ENCODE measurements around the gene SYT1. TPM values are rescaled to one million over a fixed set of nuclear protein-coding genes. Genes with fewer than 3 reads are reported as not detected.
"Not testable (repeated sequence)": the region's sequence is repeated elsewhere in the genome, so short reads cannot be mapped to it uniquely, and the experiment has no call there.

The SYT1 gene
- total and polyA plus RNA-seq, 2 of the 8 experiments (the other 6 are each of a cell fraction or from before 2014, with no cell fraction given) = 11.0 to 34.6 TPM

GRCh38 chr12:79045149-79045703 lies 180.7 kb downstream of the SYT1 start:
- H3K9ac ChIP-seq (replicated peaks in 1 of 4; ENCODE audit: extremely low read depth in 1 of 4, low read depth in 3 of 4, low read length in 3 of 4) = peak overlapping the region in 3 of 4 experiments; percentile 34 to 68 (median 58); a peak in 4 of 7 replicates

More at GRCh38 chr12:79045149-79045703, 180.7 kb downstream of the SYT1 start:
- H2BK5ac ChIP-seq (ENCODE audit: low read depth, low read length) = peak overlapping the region; percentile 66; the same call in 1 of the 2 replicates
- H2BK15ac ChIP-seq (ENCODE audit: low read length); H2AFZ ChIP-seq (ENCODE audit: low read length); H4K91ac ChIP-seq (replicated peaks; ENCODE audit: insufficient read length, low read length); H3K56ac ChIP-seq (replicated peaks; ENCODE audit: insufficient read length, low read depth, low read length); H3K79me1 ChIP-seq (ENCODE audit: low read depth, low read length); H3K27me3 ChIP-seq (replicated peaks in 1 of 4; ENCODE audit: control insufficient read depth in 3 of 4, extremely low read depth in 1 of 4, insufficient read depth in 3 of 4, low read length in 3 of 4); H3K27ac ChIP-seq (ENCODE audit: low read depth, low read length); H2BK20ac ChIP-seq (ENCODE audit: low read length); H3K4me1 ChIP-seq (replicated peaks in 1 of 4; ENCODE audit: control insufficient read depth in 3 of 4, insufficient read depth in 4 of 4, low read length in 3 of 4); H4K8ac ChIP-seq (ENCODE audit: extremely low read depth, insufficient read depth, low read length); CTCF ChIA-PET (ENCODE audit: partially characterized antibody); H2AK5ac ChIP-seq (ENCODE audit: low read depth, low read length); H3K79me2 ChIP-seq (ENCODE audit: control insufficient read depth in 1 of 2, insufficient read depth in 2 of 2, low read length in 2 of 2); H3K36me3 ChIP-seq (ENCODE audit: control insufficient read depth in 2 of 4, insufficient read depth in 4 of 4, low read length in 3 of 4); H3K14ac ChIP-seq (ENCODE audit: insufficient read length); H3K4ac ChIP-seq (replicated peaks; ENCODE audit: insufficient read length, low read depth, low read length); H2BK120ac ChIP-seq (replicated peaks; ENCODE audit: low read depth, low read length); FAIRE-seq; H3K18ac ChIP-seq (ENCODE audit: extremely low read depth, low read length); H3K9me3 ChIP-seq (ENCODE audit: insufficient read depth in 2 of 2, low read depth in 1 of 2, low read length in 1 of 2); H4K20me1 ChIP-seq (replicated peaks in 1 of 2; ENCODE audit: control insufficient read depth in 1 of 2, insufficient read depth in 2 of 2, low read length in 2 of 2); H3K23me2 ChIP-seq (ENCODE audit: low read depth, low read length); H3K23ac ChIP-seq (ENCODE audit: insufficient read length): not testable (repeated sequence)
- H3K4me2 ChIP-seq (ENCODE audit: insufficient read depth in 1 of 2, low read depth in 2 of 2, low read length in 2 of 2) = peak overlapping the region; percentile 44 to 60; a peak in 3 of 4 replicates
- TF ChIP-seq RBBP5 (IDR thresholded peaks at IDR 0.05; ENCODE audit: borderline replicate concordance, low read depth, low read length) (peak; percentile 51; the same call in 1 of the 2 replicates), YY1 (IDR thresholded peaks at IDR 0.05; ENCODE audit: low read depth, low read length) (peak; percentile 69; the same call in 1 of the 2 replicates)
- POLR2A ChIA-PET (ENCODE audit: partially characterized antibody) = interaction anchor here (0.9 to 1.6 kb wide), 4 partner anchors 10 to 182 kb away, joined by 3 to 5 read pairs (median 4); no protein-coding TSS in a partner anchor
- H2BK12ac ChIP-seq (ENCODE audit: low read depth, low read length) = 0 out of 2 replicates have a peak overlapping the region, but pooled peaks have one; percentile 31
- peak overlapping the region; percentile 81 for H4K5ac ChIP-seq (ENCODE audit: insufficient read length, low read depth, low read length)
- DNase-seq (ENCODE audit: low read depth in 1 of 2, low spot score in 2 of 2) = peak in 1 of 2 experiments; percentile 81
- peak overlapping the region; percentile 22 to 51 (median 38); a peak in 7 of 8 replicates for H3K4me3 ChIP-seq (ENCODE audit: extremely low read depth in 1 of 4, insufficient read depth in 2 of 4, low read depth in 3 of 4, low read length in 4 of 4)
- 74% methylated on average over 31 of the region's 32 CpGs; no CpG with 5 or more reads in 1 of the 2 experiments for WGBS, 2 experiments (ENCODE audit: extremely low coverage in 1 of 2, insufficient coverage in 1 of 2, insufficient read length in 1 of 2, insufficient replicate concordance in 2 of 2, low coverage in 1 of 2, low lambda C conversion rate in 2 of 2, missing lambda C conversion rate in 1 of 2)

Data from H1 (cell line).